ENCODE results near the gene KIF15.

KIF15 gene

DNA sequence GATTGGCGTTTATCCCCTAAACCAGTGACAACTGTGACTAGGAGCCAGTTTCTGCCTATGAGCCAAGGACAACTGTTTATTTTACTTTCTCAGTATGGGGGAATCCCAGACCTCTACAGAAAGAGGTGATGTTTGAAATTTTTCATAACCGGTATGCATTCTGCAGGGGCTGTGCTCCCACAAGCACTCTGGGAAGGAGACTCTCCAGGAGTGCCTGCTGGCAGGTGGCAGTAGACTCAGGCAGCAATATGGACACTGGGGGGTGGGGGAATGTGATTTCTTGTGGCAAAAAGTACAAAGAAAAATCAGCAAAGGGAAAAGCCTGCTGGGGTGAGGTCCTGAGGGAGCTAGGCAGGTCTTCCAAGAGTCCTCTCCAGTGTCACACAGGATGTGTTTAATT, 118.7 kb downstream of the KIF15 start:
- no peak for DNase-seq

DNA sequence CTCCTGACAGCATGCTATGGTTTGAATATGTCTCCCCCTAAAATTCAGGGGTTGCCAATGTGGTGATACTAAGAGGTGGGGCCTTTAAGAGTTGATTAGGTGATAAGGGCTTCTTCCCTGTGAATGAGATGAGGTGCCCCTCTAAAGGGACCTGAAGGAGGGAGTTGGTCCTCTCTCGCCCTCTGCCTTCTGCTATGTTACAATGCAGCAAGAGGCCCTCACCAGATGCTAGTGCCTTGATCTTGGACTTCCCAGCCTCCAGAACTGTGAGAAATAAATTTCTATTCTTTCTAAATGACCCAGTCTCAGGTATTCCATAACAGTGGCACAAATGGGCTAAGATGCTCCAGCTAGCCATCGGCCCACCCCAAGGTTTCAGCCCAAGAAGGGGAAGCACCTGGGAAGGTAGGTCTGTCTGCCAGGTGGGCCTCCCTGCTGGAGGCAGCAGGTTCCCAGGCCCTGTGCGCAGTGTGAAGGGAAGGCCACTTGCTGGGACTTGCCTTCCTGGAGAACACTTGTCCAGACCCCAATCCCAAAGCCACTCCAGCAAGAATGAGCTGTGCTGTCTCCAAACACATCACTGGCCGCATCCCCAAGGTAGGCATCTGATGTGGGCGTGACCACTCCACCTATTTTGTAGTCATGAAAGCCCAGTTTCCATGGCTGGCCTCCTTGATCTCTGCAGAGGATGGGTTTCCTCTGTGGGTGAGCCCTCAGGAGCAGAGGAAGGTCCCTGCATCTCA, 121.8 kb downstream of the KIF15 start:
- DNase-seq: no peak

GRCh38 chr3:44883999-44884431, 122.4 kb downstream of the KIF15 start:
- no peak for DNase-seq

- no peak for DNase-seq
Observed at GRCh38 chr3:44885618-44886017, 124.0 kb downstream of the KIF15 start.

- no peak for DNase-seq
Observed at GRCh38 chr3:44886561-44886960, 125.0 kb downstream of the KIF15 start.

- DNase-seq: no peak
Observed at GRCh38 chr3:44887101-44887500, 125.5 kb downstream of the KIF15 start.

- DNase-seq: no peak
Observed at GRCh38 chr3:44890258-44890657, 128.7 kb downstream of the KIF15 start.

- DNase-seq: no peak
Observed at GRCh38 chr3:44890852-44891251, 129.3 kb downstream of the KIF15 start.

GRCh38 chr3:44892689-44893088, 131.1 kb downstream of the KIF15 start:
- no peak for DNase-seq

DNA sequence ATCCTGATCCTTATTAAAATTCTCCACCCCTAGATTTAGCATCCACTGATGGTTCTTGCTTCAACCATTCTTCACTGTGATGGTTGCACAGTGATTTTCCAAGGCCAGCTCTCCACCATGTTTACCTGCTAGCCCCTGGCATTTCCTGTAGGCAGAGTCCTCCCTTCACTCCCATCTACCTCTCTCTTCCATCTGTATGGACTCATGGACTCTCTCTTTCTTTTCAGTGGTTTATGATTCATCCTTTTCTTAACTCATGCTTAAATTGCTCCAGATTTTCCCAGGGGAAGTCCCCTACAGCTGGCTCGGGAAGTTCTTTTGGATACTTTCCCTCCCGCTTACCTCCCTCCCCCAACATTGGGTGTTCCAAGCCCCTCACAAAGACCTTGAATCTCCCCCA, 131.5 kb downstream of the KIF15 start:
- no peak for DNase-seq

GRCh38 chr3:44894485-44894884, 132.9 kb downstream of the KIF15 start:
- no peak for DNase-seq

DNA sequence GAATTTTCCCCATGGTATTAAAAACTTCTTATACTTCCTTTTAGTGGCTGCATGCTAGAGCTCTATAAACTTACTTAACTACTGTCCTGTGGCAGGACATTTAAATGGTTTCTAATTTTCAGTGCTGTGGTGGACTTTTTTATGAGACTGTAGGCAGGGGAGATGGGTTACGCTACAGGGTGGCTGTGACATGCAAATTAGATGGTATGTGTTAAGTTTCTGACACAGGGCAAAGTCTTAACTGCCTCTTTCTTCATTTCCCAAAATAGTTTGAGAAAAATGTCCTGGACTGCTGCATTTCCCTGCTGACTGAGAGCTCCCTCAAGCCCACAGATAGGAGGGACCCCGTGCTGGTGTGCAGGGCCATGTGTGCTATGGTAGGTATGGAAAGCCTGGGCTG, 134.8 kb downstream of the KIF15 start:
- DNase-seq: no peak

DNA sequence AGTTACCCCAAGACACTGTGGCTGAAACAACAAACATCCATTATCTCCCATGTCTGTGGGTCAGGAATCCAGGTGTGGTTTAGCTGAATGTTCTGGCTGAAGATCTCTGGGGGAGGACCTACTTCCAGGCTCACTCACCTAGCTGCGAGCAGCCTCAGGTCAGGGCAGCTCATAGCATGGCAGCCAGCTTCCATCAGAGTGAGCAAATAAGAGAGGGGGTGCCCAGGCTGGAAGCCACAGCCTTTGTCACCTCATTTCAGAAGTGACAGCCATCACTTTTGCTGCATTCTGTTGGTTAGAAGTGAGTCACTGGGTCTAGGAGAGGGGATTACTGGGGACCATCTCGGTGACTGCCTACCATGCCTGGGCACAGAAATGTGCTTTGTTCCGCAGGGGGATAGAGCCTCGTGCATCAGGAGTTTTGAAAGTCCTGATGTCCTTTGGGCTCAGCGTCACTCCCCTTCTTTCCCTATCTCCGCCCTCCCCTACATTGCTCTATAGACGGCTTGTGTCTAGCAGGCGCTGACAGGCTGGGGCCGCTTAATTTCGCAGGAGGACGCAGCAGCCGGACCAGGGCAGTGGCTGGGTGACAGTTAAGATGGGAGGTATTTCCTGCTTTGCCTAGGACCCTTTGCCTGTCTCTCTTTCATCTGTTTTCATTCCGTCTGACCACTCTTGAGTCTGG, 138.2 kb downstream of the KIF15 start:
- DNase-seq: no peak

DNA sequence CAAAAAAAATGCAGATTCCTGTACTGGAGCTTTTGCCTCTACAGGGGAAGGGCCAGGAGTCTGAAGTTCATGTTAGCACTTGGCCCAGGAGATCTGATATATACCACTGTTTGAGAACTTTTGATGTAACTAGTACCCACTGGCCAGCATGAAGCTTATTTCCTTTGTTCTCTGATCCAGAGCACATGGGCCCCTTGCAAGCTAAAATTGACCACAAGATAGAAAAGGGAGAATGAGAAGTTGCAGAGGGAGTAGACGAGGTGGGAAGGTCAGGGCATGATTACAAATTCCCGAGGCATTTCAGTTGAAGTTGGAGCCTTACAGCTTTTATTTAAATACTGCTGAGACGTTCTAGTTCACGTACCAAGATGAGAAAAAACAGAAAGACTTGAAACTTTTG, 141.0 kb downstream of the KIF15 start:
- DNase-seq: no peak
